GM12891 (cell line): ENCODE measurements around the gene LRRC19.

Experiments used
- DNase-seq: peaks from one replicate; pipeline ENCODE4 v3.0.0; 2011; ENCODE audit warnings: low spot score; ENCODE audit not compliant: insufficient read length
- FAIRE-seq: peaks from 2 replicates; lab custom pipeline; 2011; peaks lifted over from hg19 to GRCh38; lab: Jason Lieb, UNC
- PAX5 ChIP-seq: IDR thresholded peaks from 2 replicates; pipeline ENCODE4 v1.6.1; 2011; ENCODE audit warnings: low read length, moderate library complexity, mild to moderate bottlenecking; ENCODE audit not compliant: insufficient read depth, severe bottlenecking
- POLR2A ChIP-seq: IDR thresholded peaks from 2 replicates; pipeline ENCODE4 v1.6.1; 2011; ENCODE audit warnings: low read depth, low read length, control low read depth
- POLR2AphosphoS5 ChIP-seq: IDR thresholded peaks from 2 replicates; pipeline ENCODE4 v1.6.1; 2011; ENCODE audit warnings: low read depth, low read length, control low read depth
- POU2F2 ChIP-seq: IDR thresholded peaks from 2 replicates; pipeline ENCODE4 v1.6.1; 2011; ENCODE audit warnings: low read depth, mild to moderate bottlenecking, control low read depth, low read length, moderate library complexity
- SPI1 ChIP-seq: IDR thresholded peaks from 2 replicates; pipeline ENCODE4 v1.6.1; 2011; ENCODE audit warnings: low read depth, low read length, control low read depth
- TAF1 ChIP-seq: IDR thresholded peaks from 2 replicates; pipeline ENCODE4 v1.6.1; 2011; ENCODE audit warnings: low read depth, low read length, control low read depth

Gene LRRC19

GRCh38 chr9:26945591-26945990 lies 59.9 kb downstream of the LRRC19 start:
- DNase-seq, result no peak
- no peak for FAIRE-seq
- TF ChIP-seq SPI1 (no peak), POU2F2 (no peak), PAX5 (no peak), TAF1 (no peak), POLR2A (no peak), POLR2AphosphoS5 (no peak)
